ENCODE measurements around the gene CTAG1A. TPM values are rescaled to one million over a fixed set of nuclear protein-coding genes. Genes with fewer than 3 reads are reported as not detected.
A peak's percentile ranks its signal among the peaks of the same experiment; 100 is the strongest.

CTAG1A gene
- total and polyA plus RNA-seq, 2 experiments from 2014 or later: not detected

DNA sequence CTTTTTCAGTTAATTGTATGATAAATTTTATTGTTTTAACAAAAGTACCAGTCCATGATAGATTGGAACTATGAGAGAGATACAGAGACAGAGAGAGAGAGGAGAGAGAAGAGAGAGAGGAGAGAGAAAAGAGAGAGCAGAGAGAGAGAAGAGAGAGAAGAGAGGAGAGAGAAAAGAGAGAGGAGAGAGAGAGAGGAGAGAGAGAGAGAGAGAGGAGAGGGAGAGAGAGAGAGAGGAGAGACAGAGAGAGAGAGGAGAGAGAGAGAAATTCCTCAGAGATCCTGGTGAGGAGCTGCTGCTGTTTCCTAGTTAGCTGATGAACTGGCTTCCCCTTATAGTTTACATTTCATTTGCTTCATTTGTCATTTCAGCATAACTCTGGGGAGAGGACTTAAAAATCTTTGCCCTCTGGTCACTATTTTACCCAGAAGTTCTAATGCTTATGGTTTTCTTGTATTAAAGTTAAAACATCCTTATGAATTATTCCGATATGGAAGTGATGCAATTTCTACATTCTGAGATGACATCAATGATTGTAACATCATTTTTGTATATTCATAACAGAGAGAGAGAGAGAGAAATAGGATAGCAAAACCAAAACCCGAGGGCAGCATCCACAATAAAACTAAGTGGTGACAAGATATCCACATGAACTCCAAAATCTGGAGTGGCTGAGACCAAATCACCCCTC is 10.8 kb downstream of the CTAG1A start:
- Histone ChIP-seq H4K20me1 (replicated peaks; ENCODE audit: insufficient read depth) (no peaks in the 10 kb centered on the region), H3K36me3 (ENCODE audit: insufficient read depth) (no peaks in the 10 kb centered on the region), H3K4me1 (ENCODE audit: insufficient read depth) (peaks cover 11% of the 10 kb centered on the region), H3F3A (replicated peaks; ENCODE audit: low read depth) (no peaks in the 10 kb centered on the region), H3K4me3 (peak overlapping the region; percentile 7; the same call in 1 of the 2 replicates), H3K79me2 (replicated peaks; ENCODE audit: insufficient read depth) (no peaks in the 10 kb centered on the region), H2AFZ (no peak overlapping the region), H3K9me2 (ENCODE audit: insufficient read depth) (no peaks in the 10 kb centered on the region), H3K27ac (ENCODE audit: low read depth) (peak overlapping the region; percentile 89), H3K4me2 (peak overlapping the region; percentile 55), H3K27me3 (ENCODE audit: insufficient read depth) (no peaks in the 10 kb centered on the region)
- peaks cover 31% of the 10 kb centered on the region; the same call in 2 of the 3 replicates for H3K9me3 Mint-ChIP-seq
- peaks cover 23% of the 10 kb centered on the region for H3K36me3 Mint-ChIP-seq (ENCODE audit: low read depth)
- TF ChIP-seq JUNB (IDR thresholded peaks at IDR 0.05; ENCODE audit: unreplicated experiment) (no peak), CREB1 (CRISPR knock-in tag; IDR thresholded peaks at IDR 0.05; ENCODE audit: low read depth) (no peak), EZH2 (IDR thresholded peaks at IDR 0.05; ENCODE audit: low read depth, unreplicated experiment) (no peak)
- TF ChIP-seq, protein P1, sequence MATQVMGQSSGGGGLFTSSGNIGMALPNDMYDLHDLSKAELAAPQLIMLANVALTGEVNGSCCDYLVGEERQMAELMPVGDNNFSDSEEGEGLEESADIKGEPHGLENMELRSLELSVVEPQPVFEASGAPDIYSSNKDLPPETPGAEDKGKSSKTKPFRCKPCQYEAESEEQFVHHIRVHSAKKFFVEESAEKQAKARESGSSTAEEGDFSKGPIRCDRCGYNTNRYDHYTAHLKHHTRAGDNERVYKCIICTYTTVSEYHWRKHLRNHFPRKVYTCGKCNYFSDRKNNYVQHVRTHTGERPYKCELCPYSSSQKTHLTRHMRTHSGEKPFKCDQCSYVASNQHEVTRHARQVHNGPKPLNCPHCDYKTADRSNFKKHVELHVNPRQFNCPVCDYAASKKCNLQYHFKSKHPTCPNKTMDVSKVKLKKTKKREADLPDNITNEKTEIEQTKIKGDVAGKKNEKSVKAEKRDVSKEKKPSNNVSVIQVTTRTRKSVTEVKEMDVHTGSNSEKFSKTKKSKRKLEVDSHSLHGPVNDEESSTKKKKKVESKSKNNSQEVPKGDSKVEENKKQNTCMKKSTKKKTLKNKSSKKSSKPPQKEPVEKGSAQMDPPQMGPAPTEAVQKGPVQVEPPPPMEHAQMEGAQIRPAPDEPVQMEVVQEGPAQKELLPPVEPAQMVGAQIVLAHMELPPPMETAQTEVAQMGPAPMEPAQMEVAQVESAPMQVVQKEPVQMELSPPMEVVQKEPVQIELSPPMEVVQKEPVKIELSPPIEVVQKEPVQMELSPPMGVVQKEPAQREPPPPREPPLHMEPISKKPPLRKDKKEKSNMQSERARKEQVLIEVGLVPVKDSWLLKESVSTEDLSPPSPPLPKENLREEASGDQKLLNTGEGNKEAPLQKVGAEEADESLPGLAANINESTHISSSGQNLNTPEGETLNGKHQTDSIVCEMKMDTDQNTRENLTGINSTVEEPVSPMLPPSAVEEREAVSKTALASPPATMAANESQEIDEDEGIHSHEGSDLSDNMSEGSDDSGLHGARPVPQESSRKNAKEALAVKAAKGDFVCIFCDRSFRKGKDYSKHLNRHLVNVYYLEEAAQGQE (IDR thresholded peaks at IDR 0.05; ENCODE audit: unreplicated experiment): no peak
- 0 out of 2 replicates have a peak overlapping the region, but pooled peaks have one; percentile 48 for H3K27ac Mint-ChIP-seq
- peak overlapping the region; percentile 19; the same call in 1 of the 3 replicates for H3K4me3 Mint-ChIP-seq
- peaks cover 4% of the 10 kb centered on the region for H3K27me3 Mint-ChIP-seq (ENCODE audit: insufficient read depth, low read depth, poor library complexity)
- H3K4me1 Mint-ChIP-seq: peaks cover 23% of the 10 kb centered on the region
- ATAC-seq: no peak
- DNase-seq (ENCODE audit: low spot score): no peak

- Mint-ChIP-seq H3K4me3 (no peak overlapping the region), H3K4me1 (peaks cover 23% of the 10 kb centered on the region), H3K36me3 (ENCODE audit: low read depth) (peaks cover 23% of the 10 kb centered on the region), H3K27ac (0 out of 2 replicates have a peak overlapping the region, but pooled peaks have one; percentile 48), H3K27me3 (ENCODE audit: insufficient read depth, low read depth, poor library complexity) (peaks cover 4% of the 10 kb centered on the region), H3K9me3 (peaks cover 31% of the 10 kb centered on the region; the same call in 2 of the 3 replicates)
- no peaks in the 10 kb centered on the region for H3K79me2 ChIP-seq (replicated peaks; ENCODE audit: insufficient read depth)
- H3F3A ChIP-seq (replicated peaks; ENCODE audit: low read depth): no peaks in the 10 kb centered on the region
- no peaks in the 10 kb centered on the region for H3K27me3 ChIP-seq (ENCODE audit: insufficient read depth)
- no peak for TF ChIP-seq ZNF114 (CRISPR knock-in tag; IDR thresholded peaks at IDR 0.05)
- TF ChIP-seq, protein P2, sequence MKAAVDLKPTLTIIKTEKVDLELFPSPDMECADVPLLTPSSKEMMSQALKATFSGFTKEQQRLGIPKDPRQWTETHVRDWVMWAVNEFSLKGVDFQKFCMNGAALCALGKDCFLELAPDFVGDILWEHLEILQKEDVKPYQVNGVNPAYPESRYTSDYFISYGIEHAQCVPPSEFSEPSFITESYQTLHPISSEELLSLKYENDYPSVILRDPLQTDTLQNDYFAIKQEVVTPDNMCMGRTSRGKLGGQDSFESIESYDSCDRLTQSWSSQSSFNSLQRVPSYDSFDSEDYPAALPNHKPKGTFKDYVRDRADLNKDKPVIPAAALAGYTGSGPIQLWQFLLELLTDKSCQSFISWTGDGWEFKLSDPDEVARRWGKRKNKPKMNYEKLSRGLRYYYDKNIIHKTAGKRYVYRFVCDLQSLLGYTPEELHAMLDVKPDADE (IDR thresholded peaks at IDR 0.05): no peak
- TF ChIP-seq ZNF331 (CRISPR knock-in tag; IDR thresholded peaks at IDR 0.05; ENCODE audit: low read depth): no peak
- TF ChIP-seq, protein P1 (IDR thresholded peaks at IDR 0.05; ENCODE audit: unreplicated experiment): no peak
- TF ChIP-seq STAT1 (IDR thresholded peaks at IDR 0.05; ENCODE audit: unreplicated experiment): no peak
- TF ChIP-seq NANOG (IDR thresholded peaks at IDR 0.05; ENCODE audit: borderline replicate concordance): peak; percentile 38; the same call in 1 of the 2 replicates
- TF ChIP-seq, protein P3, sequence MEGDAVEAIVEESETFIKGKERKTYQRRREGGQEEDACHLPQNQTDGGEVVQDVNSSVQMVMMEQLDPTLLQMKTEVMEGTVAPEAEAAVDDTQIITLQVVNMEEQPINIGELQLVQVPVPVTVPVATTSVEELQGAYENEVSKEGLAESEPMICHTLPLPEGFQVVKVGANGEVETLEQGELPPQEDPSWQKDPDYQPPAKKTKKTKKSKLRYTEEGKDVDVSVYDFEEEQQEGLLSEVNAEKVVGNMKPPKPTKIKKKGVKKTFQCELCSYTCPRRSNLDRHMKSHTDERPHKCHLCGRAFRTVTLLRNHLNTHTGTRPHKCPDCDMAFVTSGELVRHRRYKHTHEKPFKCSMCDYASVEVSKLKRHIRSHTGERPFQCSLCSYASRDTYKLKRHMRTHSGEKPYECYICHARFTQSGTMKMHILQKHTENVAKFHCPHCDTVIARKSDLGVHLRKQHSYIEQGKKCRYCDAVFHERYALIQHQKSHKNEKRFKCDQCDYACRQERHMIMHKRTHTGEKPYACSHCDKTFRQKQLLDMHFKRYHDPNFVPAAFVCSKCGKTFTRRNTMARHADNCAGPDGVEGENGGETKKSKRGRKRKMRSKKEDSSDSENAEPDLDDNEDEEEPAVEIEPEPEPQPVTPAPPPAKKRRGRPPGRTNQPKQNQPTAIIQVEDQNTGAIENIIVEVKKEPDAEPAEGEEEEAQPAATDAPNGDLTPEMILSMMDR (conservative IDR thresholded peaks at IDR 0.05; ENCODE audit: low read depth in 2 of 2): peak in 1 of 2 experiments; percentile 55; a peak in 2 of 4 replicates
- no peak for TF ChIP-seq POLR2AphosphoS5 (IDR thresholded peaks at IDR 0.05; ENCODE audit: low read depth)
- ATAC-seq (peak; percentile 94), DNase-seq (ENCODE audit: low spot score) (peak; percentile 89)
- H3K4me1 ChIP-seq (ENCODE audit: insufficient read depth): peaks cover 11% of the 10 kb centered on the region
- H2AFZ ChIP-seq: no peak overlapping the region
- peak overlapping the region; percentile 89 for H3K27ac ChIP-seq (ENCODE audit: low read depth)
- H3K9me2 ChIP-seq (ENCODE audit: insufficient read depth): no peaks in the 10 kb centered on the region
- no peaks in the 10 kb centered on the region for H3K36me3 ChIP-seq (ENCODE audit: insufficient read depth)
- H3K4me2 ChIP-seq: peak overlapping the region; percentile 55
- no peaks in the 10 kb centered on the region for H4K20me1 ChIP-seq (replicated peaks; ENCODE audit: insufficient read depth)
- peak overlapping the region; percentile 7; the same call in 1 of the 2 replicates for H3K4me3 ChIP-seq
Measured at GRCh38 chrX:154596290-154596929, 11.5 kb downstream of the CTAG1A start.

Measured in GM23338 (cell line).